Measurements from ENCODE around the gene MELTF.

MELTF gene

DNA sequence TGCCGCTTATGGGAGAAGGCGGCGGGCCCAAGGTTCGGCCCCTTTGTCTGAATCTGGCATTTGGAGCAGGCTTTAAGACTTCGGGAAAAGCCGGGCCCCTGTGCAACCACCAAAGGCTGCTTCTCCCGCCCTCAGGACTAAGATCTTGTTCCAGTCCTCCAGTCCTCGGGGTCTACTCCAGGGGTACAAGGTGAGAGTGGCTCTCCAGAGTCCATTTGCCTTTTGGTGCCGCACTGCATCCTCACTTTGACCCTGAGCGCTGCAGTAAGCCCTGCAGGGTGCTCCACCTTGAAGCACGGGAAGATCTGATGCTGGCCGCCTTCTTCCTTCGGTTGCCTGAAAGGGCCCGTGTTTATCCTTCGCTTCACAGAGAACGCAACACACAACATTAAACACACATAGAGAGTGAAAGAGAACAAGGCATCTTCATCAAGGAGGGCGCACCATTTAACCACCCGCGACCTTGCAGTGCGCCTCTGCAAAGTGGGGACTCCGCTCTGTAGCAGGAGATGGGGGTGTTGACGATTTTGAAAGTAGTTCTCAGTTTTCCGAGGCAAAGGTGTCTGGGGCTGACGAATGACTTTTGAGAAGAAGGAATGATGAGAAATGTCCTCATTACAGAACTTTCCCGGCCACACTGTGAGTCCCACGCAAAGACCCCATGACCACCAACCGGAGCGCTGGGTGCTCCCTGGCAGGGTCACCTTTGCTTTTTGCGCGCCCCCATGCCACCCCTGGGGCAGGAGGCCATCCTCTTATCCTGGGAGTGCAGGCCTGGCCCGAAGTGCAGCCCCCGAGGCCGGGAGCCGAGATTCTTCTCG, 62.0 kb downstream of the MELTF start:
- DNase-seq = no peak

DNA sequence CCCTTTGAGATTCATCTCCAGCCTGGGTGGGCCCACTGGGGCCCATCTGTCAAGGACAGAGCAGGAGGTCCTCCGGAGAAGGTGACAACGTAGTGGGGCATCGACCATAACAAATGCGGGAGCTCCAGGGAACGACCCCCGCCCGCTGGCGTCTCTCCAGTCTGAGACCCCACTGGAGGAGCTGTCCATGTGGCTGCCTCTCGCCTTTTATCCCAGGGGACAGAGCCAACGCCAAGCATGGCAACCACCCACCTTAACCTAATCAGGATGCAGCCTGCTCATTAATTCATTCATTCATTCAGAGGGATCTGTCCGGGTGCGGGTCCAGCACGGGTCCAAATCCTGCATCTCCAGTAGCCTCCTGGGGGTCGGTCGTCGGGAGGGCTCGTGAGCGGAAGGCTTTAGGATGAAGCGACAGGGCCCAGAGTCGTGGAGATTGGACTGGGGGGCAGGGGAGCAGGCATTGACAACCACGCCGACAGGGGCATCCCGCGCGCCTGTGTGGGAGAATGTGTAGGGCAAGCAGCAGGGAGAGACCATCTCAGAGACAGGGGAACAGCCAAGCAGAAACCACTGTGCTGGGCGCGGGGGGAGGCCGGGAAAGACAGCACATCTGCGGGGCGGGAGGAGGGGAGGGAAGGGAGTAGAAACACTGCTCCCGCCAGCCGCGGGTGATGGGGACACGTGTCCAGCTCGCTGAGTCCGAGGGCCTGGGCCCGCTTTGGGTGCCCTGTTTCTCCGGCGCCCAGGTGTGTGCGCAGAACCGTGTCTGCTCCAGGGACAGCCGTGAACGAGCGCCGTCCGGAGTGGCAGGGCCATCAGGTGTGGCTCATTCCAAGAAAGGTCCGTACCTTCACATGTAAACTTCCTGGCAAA, 62.9 kb downstream of the MELTF start:
- DNase-seq = no peak

DNA sequence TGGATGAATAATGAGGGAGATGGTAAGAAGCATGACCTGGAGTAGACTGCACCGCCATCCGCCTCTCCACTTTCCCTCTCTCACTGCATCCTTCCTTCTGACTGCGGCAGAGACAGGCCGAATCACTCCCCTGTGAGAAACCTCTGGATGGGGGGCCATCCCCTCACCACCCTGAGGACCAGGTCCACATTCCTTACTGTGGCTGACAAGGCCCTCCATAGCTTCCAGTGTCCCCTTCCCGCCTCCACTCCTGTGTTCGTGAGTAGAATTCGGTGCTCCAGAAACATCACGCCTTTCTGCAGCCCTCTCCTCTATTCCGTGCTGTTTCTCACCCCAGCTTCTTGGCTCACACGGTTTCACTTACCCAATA, 63.8 kb downstream of the MELTF start:
- no peak for DNase-seq

DNA sequence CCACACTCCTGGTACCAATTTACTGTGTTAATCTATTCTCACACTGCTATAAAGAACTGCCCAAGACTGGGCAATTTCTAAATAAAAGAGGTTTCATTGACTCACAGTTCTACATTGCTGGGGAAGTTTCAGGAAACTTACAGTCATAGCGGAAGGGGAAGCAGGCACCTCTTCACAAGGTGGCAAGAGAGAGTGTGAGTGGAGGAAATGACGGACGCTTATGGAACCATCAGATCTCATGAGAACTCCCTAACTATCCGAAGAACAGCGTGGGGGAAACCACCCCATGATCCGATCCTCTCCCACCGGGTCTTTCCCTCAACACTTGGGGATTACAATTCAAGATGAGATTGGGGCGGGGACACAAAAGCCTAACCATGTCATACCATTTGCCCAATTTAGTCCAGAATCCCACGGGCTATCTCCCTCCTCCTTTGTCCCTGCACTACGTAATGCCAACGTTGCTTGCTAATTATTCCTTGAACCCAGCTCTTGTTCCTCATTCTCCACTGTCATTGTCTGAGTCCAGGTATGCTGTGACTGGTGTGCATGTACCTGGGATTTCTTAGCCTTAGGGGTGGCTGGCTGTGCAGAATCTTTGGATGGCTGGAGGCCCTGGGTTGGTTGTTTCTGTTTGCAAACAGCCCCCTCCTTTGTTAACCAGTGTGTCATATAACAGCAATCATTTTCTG, 64.4 kb downstream of the MELTF start:
- no peak for DNase-seq

DNA sequence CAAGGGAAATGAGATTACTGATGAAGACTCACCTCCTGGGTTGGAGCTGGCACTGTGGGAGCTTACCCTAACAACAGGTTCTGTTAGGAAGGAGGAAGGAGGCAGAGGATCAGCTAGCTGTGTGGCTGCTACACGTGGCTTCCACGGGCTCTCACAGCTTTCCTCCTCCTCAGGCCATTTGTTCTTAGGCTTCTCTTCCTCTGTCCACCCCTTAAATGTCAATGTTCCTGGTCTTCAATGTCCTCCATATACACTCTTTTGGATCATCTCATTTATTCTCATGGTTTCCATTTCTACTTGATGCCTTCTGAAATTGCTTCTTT, 66.0 kb downstream of the MELTF start:
- no peak for DNase-seq

DNA sequence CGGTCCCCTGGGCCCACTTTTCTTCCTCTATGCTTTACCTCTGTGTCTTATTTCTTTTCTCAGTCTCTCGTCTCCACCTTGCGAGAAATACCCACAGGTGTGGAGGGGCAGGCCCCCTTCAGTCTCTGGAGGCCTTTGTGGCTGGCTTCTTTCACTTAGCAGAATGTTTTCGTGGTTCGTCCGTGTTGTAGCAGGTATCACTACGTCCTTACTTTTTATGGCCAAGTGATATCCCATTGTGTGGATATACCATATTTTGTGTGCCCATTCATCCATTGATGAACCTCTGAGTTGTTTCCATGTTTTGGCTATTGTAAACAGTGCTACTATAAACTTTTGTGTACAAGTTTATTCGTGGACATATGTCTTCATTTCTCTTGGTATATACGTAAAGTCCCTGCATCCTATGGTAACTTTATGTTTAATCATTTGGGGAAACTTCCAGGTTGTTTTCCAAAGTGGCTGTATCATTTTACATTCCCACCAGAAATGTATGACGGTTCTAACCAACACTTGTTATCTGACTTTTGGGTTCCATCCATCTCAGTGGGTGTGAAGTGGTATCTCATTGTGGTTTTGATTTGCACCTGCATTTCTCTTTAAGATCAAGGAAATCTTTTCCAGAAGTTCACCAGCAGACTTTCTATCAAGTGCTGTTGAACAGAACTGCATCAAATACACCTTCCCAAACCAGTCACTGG, 66.5 kb downstream of the MELTF start:
- DNase-seq = no peak

DNA sequence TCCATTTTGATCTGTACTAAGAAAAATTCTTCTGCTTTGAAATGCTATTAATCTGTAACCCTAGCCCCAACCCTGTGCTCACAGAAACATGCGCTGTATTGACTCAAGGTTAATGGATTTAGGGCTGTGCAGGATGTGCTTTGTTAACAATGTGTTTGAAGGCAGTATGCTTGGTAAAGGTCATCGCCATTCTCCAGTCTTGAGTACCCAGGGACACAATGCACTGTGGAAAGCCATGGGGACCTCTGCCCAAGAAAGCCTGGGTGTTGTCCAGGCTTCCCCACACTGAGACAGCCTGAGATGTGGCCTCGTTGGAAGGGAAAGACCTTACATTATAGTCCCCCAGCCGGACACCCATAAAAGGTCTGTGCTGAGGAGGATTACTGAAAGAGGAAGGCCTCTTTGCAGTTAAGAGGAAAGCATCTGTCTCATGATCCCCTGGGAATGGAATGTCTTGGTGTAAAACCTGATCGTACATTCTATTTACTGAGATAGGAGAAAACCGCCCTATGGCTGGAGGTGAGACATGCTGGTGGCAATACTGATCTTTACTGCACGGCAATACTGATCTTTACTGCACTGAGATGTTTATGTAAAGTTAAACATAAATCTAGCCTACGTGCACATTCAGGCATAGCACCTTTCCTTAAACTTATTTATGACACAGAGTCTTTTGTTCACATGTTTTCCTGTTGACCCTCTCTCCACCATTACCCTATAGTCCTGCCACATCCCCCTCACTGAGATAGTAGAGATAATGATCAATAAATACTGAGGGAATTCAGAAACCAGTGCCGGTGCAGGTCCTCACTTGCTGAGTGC, 67.3 kb downstream of the MELTF start:
- no peak for DNase-seq

DNA sequence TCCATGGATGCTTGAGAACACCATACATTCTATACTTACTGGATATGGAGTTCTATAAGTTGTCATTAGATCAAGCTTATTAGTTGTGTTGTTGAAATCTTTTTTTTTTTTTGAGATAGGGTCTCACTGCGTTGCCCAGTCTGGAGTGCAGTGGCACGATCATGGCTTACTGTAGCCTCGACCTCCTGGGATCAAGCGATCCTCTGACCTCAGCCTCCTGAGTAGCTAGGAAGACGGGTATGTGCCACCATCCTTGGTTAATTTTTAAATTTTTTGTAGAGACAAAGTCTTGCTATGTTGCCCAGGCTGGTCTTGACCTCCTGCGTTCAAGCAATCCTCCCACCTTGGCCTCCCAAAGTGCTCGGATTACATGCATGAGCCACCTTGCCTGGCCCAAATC, 74.8 kb downstream of the MELTF start:
- DNase-seq = no peak
